ENCODE measurements around the gene ASB18. TPM values are rescaled to one million over a fixed set of nuclear protein-coding genes. Genes with fewer than 3 reads are reported as not detected.

Gene ASB18
- total and polyA plus RNA-seq, 10 donors = not detected

- H3K4me1 ChIP-seq = no peaks in the 10 kb centered on the region
- intact Hi-C loops (cut with DNase I; ENCODE audit: low total_unique reads) = no loop called here
- no peaks in the 10 kb centered on the region for H3K36me3 ChIP-seq
- DNase-seq = no peak
- H3K27ac ChIP-seq = no peak overlapping the region
- no peak overlapping the region for H3K4me3 ChIP-seq
- H3K27me3 ChIP-seq (replicated peaks in 1 of 7) = peaks cover 0 to 39% (median 0%) of the 10 kb centered on the region in 7 donors
- 56 to 80% (median 60%) methylated on average over 2 of the region's 2 CpGs for WGBS, 5 donors
- TF ChIP-seq CTCF (IDR thresholded peaks at IDR 0.05 in 8 of 11, conservative IDR thresholded peaks at IDR 0.05 in 3 of 11) = no peak
- no peak for TF ChIP-seq POLR2A (IDR thresholded peaks at IDR 0.05)
- no peak for TF ChIP-seq POLR2AphosphoS5 (IDR thresholded peaks at IDR 0.05)
- H3K9me3 ChIP-seq = peaks cover 0 to 44% (median 34%) of the 10 kb centered on the region in 8 donors
Measured at GRCh38 chr2:236223675-236224074, 40.5 kb downstream of the ASB18 start.

- TF ChIP-seq POLR2A (IDR thresholded peaks at IDR 0.05) (no peak), CTCF (IDR thresholded peaks at IDR 0.05 in 8 of 11, conservative IDR thresholded peaks at IDR 0.05 in 3 of 11) (no peak), POLR2AphosphoS5 (IDR thresholded peaks at IDR 0.05) (no peak)
- intact Hi-C loops (cut with DNase I; ENCODE audit: low total_unique reads) = no loop called here
- DNase-seq = no peak
- 79 to 92% (median 85%) methylated on average over 8 of the region's 8 CpGs for WGBS, 5 donors
- no peaks in the 10 kb centered on the region for H3K36me3 ChIP-seq
- H3K4me3 ChIP-seq = no peak overlapping the region
- no peak overlapping the region for H3K27ac ChIP-seq
- peaks cover 0 to 40% (median 0%) of the 10 kb centered on the region in 7 donors for H3K27me3 ChIP-seq (replicated peaks in 1 of 7)
- H3K9me3 ChIP-seq = peaks cover 0 to 32% (median 26%) of the 10 kb centered on the region in 8 donors
- no peaks in the 10 kb centered on the region for H3K4me1 ChIP-seq
Measured at GRCh38 chr2:236221798-236222197, 42.4 kb downstream of the ASB18 start.

- TF ChIP-seq POLR2A (IDR thresholded peaks at IDR 0.05) (no peak), CTCF (IDR thresholded peaks at IDR 0.05 in 8 of 11, conservative IDR thresholded peaks at IDR 0.05 in 3 of 11) (no peak), POLR2AphosphoS5 (IDR thresholded peaks at IDR 0.05) (no peak)
- DNase-seq = no peak
Measured at GRCh38 chr2:236219411-236219810, 44.8 kb downstream of the ASB18 start.

GRCh38 chr2:236217926-236218325, 46.3 kb downstream of the ASB18 start:
- 49 to 62% (median 52%) methylated on average over 4 of the region's 4 CpGs for WGBS, 5 donors
- no peak overlapping the region for H3K27ac ChIP-seq
- no peak overlapping the region for H3K4me3 ChIP-seq
- H3K9me3 ChIP-seq = peaks cover 0 to 7% (median 2%) of the 10 kb centered on the region in 8 donors
- no peak for TF ChIP-seq POLR2A (IDR thresholded peaks at IDR 0.05)
- no peak for TF ChIP-seq POLR2AphosphoS5 (IDR thresholded peaks at IDR 0.05)
- no peak for TF ChIP-seq CTCF (IDR thresholded peaks at IDR 0.05 in 8 of 11, conservative IDR thresholded peaks at IDR 0.05 in 3 of 11)
- H3K36me3 ChIP-seq = no peaks in the 10 kb centered on the region
- intact Hi-C loops (cut with DNase I; ENCODE audit: low total_unique reads) = no loop called here
- no peaks in the 10 kb centered on the region for H3K4me1 ChIP-seq
- DNase-seq = no peak
- H3K27me3 ChIP-seq (replicated peaks in 1 of 7) = peaks cover 0 to 70% (median 7%) of the 10 kb centered on the region in 7 donors

More at GRCh38 chr2:236219411-236219810, 44.8 kb downstream of the ASB18 start:
- Histone ChIP-seq H3K27ac (no peak overlapping the region), H3K27me3 (replicated peaks in 1 of 7) (peaks cover 0 to 58% (median 0%) of the 10 kb centered on the region in 7 donors), H3K9me3 (peaks cover 0 to 22% (median 16%) of the 10 kb centered on the region in 8 donors), H3K4me1 (no peaks in the 10 kb centered on the region), H3K36me3 (no peaks in the 10 kb centered on the region), H3K4me3 (no peak overlapping the region)
- intact Hi-C loops (cut with DNase I; ENCODE audit: low total_unique reads) = no loop called here
- WGBS, 5 donors = 71 to 86% (median 77%) methylated on average over 3 of the region's 3 CpGs
